Trophoblast cell (in vitro differentiated cells and primary cell): Measurements from ENCODE around the gene FFAR1.

ENCODE experiments used
- DNase-seq, 2 donors: peaks; one replicate each; pipeline ENCODE4 v3.0.0-alpha.2; 2016
- H2AFZ ChIP-seq: 2 replicates; pipeline ENCODE4 v1.6.1; 2013; ENCODE audit warnings: low read length, moderate library complexity, mild to moderate bottlenecking; ENCODE audit not compliant: insufficient read depth, poor library complexity
- H2AK5ac ChIP-seq: 2 replicates; pipeline ENCODE4 v1.6.1; 2013; ENCODE audit warnings: mild to moderate bottlenecking, low read length
- H2BK120ac ChIP-seq: 2 replicates; pipeline ENCODE4 v1.6.1; 2013; ENCODE audit warnings: low read length, mild to moderate bottlenecking, moderate library complexity; ENCODE audit not compliant: insufficient read depth, poor library complexity
- H2BK12ac ChIP-seq: 2 replicates; pipeline ENCODE4 v1.6.1; 2013; ENCODE audit warnings: mild to moderate bottlenecking, low read length, moderate library complexity
- H2BK5ac ChIP-seq: 2 replicates; pipeline ENCODE4 v1.6.1; 2013; ENCODE audit warnings: low read length, low read depth, moderate library complexity, mild to moderate bottlenecking; ENCODE audit not compliant: poor library complexity
- H3K14ac ChIP-seq: 2 replicates; pipeline ENCODE4 v1.6.1; 2013; ENCODE audit warnings: mild to moderate bottlenecking, low read length
- H3K18ac ChIP-seq: 2 replicates; pipeline ENCODE4 v1.6.1; 2013; ENCODE audit warnings: mild to moderate bottlenecking, low read length
- H3K23ac ChIP-seq: 2 replicates; pipeline ENCODE4 v1.6.1; 2013; ENCODE audit warnings: low read length
- H3K27ac ChIP-seq: 2 replicates; pipeline ENCODE4 v1.5.1; 2013; ENCODE audit warnings: low read depth, mild to moderate bottlenecking, inconsistent platforms, low read length, moderate library complexity
- H3K27me3 ChIP-seq: 2 replicates; pipeline ENCODE4 v1.6.1; 2013; ENCODE audit warnings: inconsistent platforms, mild to moderate bottlenecking, low read length, moderate library complexity; ENCODE audit not compliant: insufficient read depth
- H3K36me3 ChIP-seq, 2 experiments: 1 replicate in 1 of 2; 2 replicates in 1 of 2; pipeline ENCODE4 v1.6.1; 2013; ENCODE audit warnings: low read length in 2 of 2, mild to moderate bottlenecking in 2 of 2, moderate library complexity in 1 of 2; ENCODE audit not compliant: insufficient read depth in 2 of 2, control insufficient read depth in 1 of 2
- H3K4ac ChIP-seq: 2 replicates; pipeline ENCODE4 v1.6.1; 2013; ENCODE audit warnings: low read depth, mild to moderate bottlenecking, low read length, moderate library complexity
- H3K4me1 ChIP-seq, 2 experiments: 1 replicate in 1 of 2; 2 replicates in 1 of 2; pipeline ENCODE4 v1.6.1; 2013; ENCODE audit warnings: low read length in 2 of 2, mild to moderate bottlenecking in 2 of 2, moderate library complexity in 1 of 2; ENCODE audit not compliant: insufficient read depth in 2 of 2, control insufficient read depth in 1 of 2
- H3K4me2 ChIP-seq: 2 replicates; pipeline ENCODE4 v1.6.1; 2013; ENCODE audit warnings: inconsistent platforms, mild to moderate bottlenecking, low read length, moderate library complexity
- H3K4me3 ChIP-seq: 2 replicates; pipeline ENCODE4 v1.5.1; 2013; ENCODE audit warnings: mild to moderate bottlenecking, low read depth, low read length, inconsistent platforms
- H3K79me1 ChIP-seq: one replicate; pipeline ENCODE4 v1.6.1; 2013; ENCODE audit warnings: low read length
- H3K79me2 ChIP-seq: 2 replicates; pipeline ENCODE4 v1.6.1; 2013; ENCODE audit warnings: low read length, mild to moderate bottlenecking; ENCODE audit not compliant: control insufficient read depth, insufficient read depth, poor library complexity
- H3K9ac ChIP-seq: 2 replicates; pipeline ENCODE4 v1.6.1; 2013; ENCODE audit warnings: mild to moderate bottlenecking, low read length
- H3K9me3 ChIP-seq: 2 replicates; pipeline ENCODE4 v1.6.1; 2013; ENCODE audit warnings: low read depth, mild to moderate bottlenecking, control low read depth, inconsistent platforms, low read length; ENCODE audit not compliant: insufficient read depth
- H4K12ac ChIP-seq: 2 replicates; pipeline ENCODE4 v1.6.1; 2013; ENCODE audit warnings: low read depth, mild to moderate bottlenecking, low read length, moderate library complexity
- H4K8ac ChIP-seq: 2 replicates; pipeline ENCODE4 v1.6.1; 2013; ENCODE audit warnings: low read depth, mild to moderate bottlenecking, low read length, moderate library complexity
- H4K91ac ChIP-seq: one replicate; pipeline ENCODE4 v1.6.1; 2013; ENCODE audit warnings: low read depth, mild to moderate bottlenecking, low read length, moderate library complexity
- WGBS: extraction: QIAGEN DNeasy Blood & Tissue Kit; methylation state at CpG from one replicate; pipeline ENCODE4 v1.1.7; 2013; ENCODE audit warnings: missing lambda C conversion rate; ENCODE audit not compliant: insufficient read length, insufficient coverage; ENCODE audit errors: extremely low coverage; 5-methylcytosine and 5-hydroxymethylcytosine counted together

The FFAR1 gene

GRCh38 chr19:35342430-35342829 is 5.3 kb upstream of the FFAR1 start:
- Histone ChIP-seq H3K14ac (no peak overlapping the region), H2BK5ac (no peak overlapping the region), H3K4me2 (no peak overlapping the region), H2BK120ac (no peak overlapping the region), H3K18ac (no peak overlapping the region), H3K79me2 (no peaks in the 10 kb centered on the region), H2AFZ (no peak overlapping the region), H3K4ac (no peak overlapping the region), H3K9ac (no peak overlapping the region), H3K9me3 (peaks cover 2% of the 10 kb centered on the region), H4K8ac (no peak overlapping the region), H4K12ac (no peak overlapping the region), H4K91ac (no peak overlapping the region), H3K4me3 (no peak overlapping the region), H3K36me3 (no peaks in the 10 kb centered on the region), H3K27ac (no peak overlapping the region), H2AK5ac (no peak overlapping the region), H3K4me1 (peaks cover 0 to 4% of the 10 kb centered on the region in 2 experiments), H3K23ac (no peak overlapping the region), H3K79me1 (no peaks in the 10 kb centered on the region), H3K27me3 (no peaks in the 10 kb centered on the region), H2BK12ac (no peak overlapping the region)
- DNase-seq = no peak
- no CpG with 5 or more reads among the region's 5 CpGs for WGBS

- no peak overlapping the region for H3K4me3 ChIP-seq
- no peak overlapping the region for H3K4me2 ChIP-seq
- H3K18ac ChIP-seq = no peak overlapping the region
- H3K79me1 ChIP-seq = no peaks in the 10 kb centered on the region
- no peak overlapping the region for H3K27ac ChIP-seq
- H3K27me3 ChIP-seq = no peaks in the 10 kb centered on the region
- no peak overlapping the region for H3K14ac ChIP-seq
- H3K36me3 ChIP-seq = no peaks in the 10 kb centered on the region
- no CpG with 5 or more reads among the region's 17 CpGs for WGBS
- H3K4ac ChIP-seq = no peak overlapping the region
- H3K9me3 ChIP-seq = no peaks in the 10 kb centered on the region
- peak in 1 of 2 donors; percentile 49 for DNase-seq
- no peak overlapping the region for H2BK12ac ChIP-seq
- no peak overlapping the region for H4K8ac ChIP-seq
- no peaks in the 10 kb centered on the region for H3K79me2 ChIP-seq
- no peak overlapping the region for H2BK120ac ChIP-seq
- no peak overlapping the region for H2BK5ac ChIP-seq
- no peak overlapping the region for H4K12ac ChIP-seq
- H3K9ac ChIP-seq = no peak overlapping the region
- H2AK5ac ChIP-seq = no peak overlapping the region
- H2AFZ ChIP-seq = no peak overlapping the region
- H3K23ac ChIP-seq = no peak overlapping the region
- no peak overlapping the region for H4K91ac ChIP-seq
- H3K4me1 ChIP-seq = peaks cover 0 to 5% of the 10 kb centered on the region in 2 experiments
These were observed 3.1 kb upstream of the FFAR1 start for GRCh38 chr19:35344511-35345031.

- H2BK5ac ChIP-seq = no peak overlapping the region
- no peak overlapping the region for H4K91ac ChIP-seq
- DNase-seq = no peak
- no peak overlapping the region for H3K27ac ChIP-seq
- peaks cover 0 to 5% of the 10 kb centered on the region in 2 experiments for H3K4me1 ChIP-seq
- H3K79me1 ChIP-seq = no peaks in the 10 kb centered on the region
- H3K27me3 ChIP-seq = no peaks in the 10 kb centered on the region
- no peak overlapping the region for H3K23ac ChIP-seq
- H3K18ac ChIP-seq = no peak overlapping the region
- H2AK5ac ChIP-seq = no peak overlapping the region
- H3K14ac ChIP-seq = no peak overlapping the region
- no CpG with 5 or more reads among the region's 11 CpGs for WGBS
- H3K9ac ChIP-seq = no peak overlapping the region
- no peak overlapping the region for H2AFZ ChIP-seq
- no peak overlapping the region for H2BK120ac ChIP-seq
- H3K9me3 ChIP-seq = no peaks in the 10 kb centered on the region
- no peak overlapping the region for H4K12ac ChIP-seq
- H3K4me3 ChIP-seq = no peak overlapping the region
- H3K4me2 ChIP-seq = no peak overlapping the region
- H3K36me3 ChIP-seq = no peaks in the 10 kb centered on the region
- H3K79me2 ChIP-seq = no peaks in the 10 kb centered on the region
- no peak overlapping the region for H2BK12ac ChIP-seq
- no peak overlapping the region for H3K4ac ChIP-seq
- no peak overlapping the region for H4K8ac ChIP-seq
These were observed 2.0 kb upstream of the FFAR1 start for GRCh38 chr19:35345671-35346111.

- Histone ChIP-seq H3K14ac (no peak overlapping the region), H3K27me3 (no peaks in the 10 kb centered on the region), H2BK5ac (no peak overlapping the region), H3K27ac (no peak overlapping the region), H4K91ac (no peak overlapping the region), H4K8ac (no peak overlapping the region), H3K4me1 (peaks cover 0 to 5% of the 10 kb centered on the region in 2 experiments), H3K23ac (no peak overlapping the region), H3K4ac (no peak overlapping the region), H3K79me2 (no peaks in the 10 kb centered on the region), H3K4me2 (no peak overlapping the region), H2AFZ (no peak overlapping the region), H3K79me1 (no peaks in the 10 kb centered on the region), H2BK12ac (no peak overlapping the region), H4K12ac (no peak overlapping the region), H3K36me3 (no peaks in the 10 kb centered on the region), H3K9ac (no peak overlapping the region), H3K4me3 (no peak overlapping the region), H2BK120ac (no peak overlapping the region), H3K9me3 (no peaks in the 10 kb centered on the region), H3K18ac (no peak overlapping the region), H2AK5ac (no peak overlapping the region)
- DNase-seq = no peak
- WGBS = no CpG with 5 or more reads among the region's 28 CpGs
These were observed 1.3 kb upstream of the FFAR1 start for GRCh38 chr19:35346193-35347052.
